Measurements from ENCODE around the gene MAML1.

The MAML1 gene

GRCh38 chr5:179812135-179812825 is 79.7 kb downstream of the MAML1 start:
- DNase-seq, result no peak

DNA sequence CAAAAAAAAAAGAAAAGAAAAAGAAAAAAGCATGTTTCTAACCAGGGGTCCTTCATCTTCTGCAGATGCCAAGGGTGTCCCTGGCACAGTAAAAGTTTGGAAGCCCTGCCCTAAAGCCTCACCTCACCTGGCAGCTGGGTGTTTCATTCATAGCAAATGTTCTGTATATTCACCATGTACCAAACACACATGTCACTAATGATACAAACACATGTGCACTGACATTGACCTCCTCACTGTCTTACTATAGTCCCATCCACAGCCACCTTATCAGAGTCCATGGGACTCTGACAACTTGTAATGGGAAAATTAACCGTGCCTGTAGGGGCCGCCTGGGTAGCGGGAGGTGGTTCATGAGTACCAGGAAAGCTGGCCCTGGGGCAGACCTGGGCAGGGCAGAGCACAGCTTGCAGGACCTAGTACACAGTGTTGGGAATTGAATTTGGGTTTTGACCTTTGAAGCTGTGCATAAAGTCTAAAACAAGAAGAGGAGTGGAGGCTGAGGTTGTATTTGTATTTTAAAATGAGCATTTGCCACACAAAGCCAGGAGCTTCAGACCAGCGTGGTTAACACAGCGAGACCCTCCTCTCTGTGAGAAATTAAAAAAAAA is 80.5 kb downstream of the MAML1 start:
- DNase-seq, result no peak

DNA sequence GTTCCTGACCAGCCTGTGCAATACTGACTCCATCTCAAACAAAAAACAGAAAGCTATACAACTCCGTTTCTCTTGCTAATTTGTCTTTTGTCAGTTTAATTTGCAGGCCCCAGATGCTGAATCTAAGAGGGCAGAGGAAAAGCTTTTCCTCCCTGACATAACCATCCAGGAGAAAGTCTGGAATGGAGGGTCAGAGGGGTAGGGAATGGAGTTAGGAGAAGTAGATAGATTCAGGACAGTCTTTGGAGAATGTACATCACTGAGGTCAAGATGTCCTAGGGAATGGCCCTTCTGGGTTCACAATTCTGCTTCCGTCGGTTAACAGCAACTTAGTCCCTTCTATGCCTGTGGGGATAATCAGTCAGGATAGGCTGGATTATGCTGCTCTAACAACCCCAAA is 81.5 kb downstream of the MAML1 start:
- DNase-seq, result no peak

DNA sequence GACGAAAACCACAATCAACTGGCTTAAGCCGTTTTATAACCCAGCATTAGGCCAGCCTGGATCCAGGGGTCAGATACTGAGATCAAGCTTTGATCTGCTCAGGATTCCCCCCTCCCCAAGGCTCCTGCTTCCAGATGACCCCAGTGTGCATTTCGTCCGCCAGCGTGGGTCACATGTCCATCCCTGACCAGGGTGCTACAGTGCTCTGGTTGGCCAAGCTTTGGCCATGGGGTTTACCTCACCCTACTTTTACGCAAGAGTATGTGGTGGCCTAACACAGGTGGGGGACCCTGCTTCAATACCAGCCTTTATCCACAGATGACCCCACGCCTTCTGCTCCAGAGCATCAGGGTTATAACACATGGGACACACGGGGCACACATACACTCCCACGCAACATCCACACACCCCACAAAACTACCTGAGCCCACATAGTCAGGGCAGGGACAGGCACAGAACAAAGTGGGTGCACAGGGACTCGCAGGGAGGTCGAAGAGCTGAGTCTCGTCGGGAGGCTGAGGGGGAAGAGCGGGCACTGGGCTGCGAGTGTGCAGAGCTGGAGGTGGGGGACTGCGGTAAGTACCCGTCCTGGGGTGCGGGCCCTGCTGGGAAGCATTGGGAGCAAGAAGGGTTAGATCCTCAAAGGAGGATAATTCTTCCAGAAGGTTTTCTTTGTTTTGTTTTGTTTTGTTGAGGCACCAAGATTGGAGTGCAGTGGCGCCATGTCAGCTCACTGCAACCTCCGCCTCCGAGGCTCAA is 83.0 kb downstream of the MAML1 start:
- no peak for DNase-seq

GRCh38 chr5:179816401-179816795 is 83.8 kb downstream of the MAML1 start:
- no peak for DNase-seq

- no peak for DNase-seq
These were observed 84.3 kb downstream of the MAML1 start for GRCh38 chr5:179816796-179817469.

GRCh38 chr5:179817470-179817840 is 84.8 kb downstream of the MAML1 start:
- no peak for DNase-seq

DNA sequence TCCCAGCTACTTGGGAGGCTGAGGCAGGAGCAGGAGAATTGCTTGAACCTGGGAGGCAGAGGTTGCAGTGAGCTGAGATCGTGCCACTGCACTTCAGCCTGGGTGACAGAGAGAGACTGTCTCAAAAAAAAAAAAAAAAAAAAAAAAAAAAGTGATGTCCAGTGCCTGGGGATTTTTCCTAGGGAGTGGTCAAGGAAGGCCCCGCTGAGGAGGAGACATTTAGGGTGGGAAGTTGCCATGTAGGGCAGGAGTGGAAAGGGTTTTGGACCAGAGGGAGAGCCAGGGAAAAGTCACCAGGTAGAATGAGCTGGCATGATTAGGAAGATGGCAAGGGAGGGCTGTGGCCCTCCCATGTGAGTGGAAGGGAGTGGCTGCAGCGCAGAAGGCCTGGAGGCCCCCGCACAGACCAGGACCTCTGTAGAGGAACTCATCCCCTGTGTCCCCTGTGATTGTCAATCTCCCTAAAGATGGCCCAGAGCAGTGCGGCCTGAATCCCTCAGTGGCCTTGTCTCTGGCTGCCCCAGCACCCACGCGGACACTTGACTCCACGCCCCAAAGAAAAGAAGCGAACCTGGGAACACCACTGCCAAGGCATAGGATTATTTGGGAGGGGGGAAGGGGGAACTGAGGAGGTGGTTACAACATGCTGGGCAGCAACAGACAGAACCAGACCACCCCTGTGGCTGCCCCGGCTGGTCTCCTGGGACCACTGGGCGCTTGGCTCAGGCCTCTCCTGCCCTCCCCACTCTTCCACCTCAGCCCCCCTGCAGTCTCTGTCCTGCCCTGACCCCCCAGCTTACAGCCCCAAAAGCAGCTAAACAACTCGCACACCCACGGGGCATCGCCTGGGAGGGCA is 85.5 kb downstream of the MAML1 start:
- DNase-seq, result no peak

DNA sequence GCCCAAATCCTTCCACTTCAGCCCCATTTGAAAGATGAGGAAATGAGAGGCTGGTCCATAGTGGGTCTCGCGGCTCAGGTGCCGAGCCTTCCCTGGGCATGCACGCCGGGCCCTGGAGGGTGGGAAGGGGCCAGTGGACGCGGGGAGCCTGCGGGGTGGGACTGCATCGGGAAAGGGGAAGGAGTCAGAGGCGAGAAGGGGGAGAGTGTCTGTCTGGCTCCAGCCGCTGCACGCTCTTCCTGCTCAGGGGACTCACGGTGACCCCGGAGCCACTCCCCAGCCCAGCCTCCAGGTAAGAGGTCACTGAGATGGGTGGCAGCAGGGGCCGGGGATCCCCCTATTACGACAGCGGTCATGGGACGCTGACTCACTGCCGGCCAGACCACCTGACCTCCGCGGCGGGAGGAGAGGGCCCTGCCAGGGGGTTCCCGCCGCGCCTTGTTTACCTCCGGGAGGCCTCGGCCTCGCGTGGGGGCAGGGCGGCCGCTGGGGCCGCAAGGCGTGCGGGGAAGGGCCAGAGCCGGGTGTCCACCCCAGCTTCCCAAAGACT is 86.2 kb downstream of the MAML1 start:
- DNase-seq, result peak; percentile 83

GRCh38 chr5:179819296-179820126 is 86.9 kb downstream of the MAML1 start:
- DNase-seq, result peak; percentile 45

- DNase-seq, result no peak
These were observed 87.5 kb downstream of the MAML1 start for GRCh38 chr5:179820127-179820482.

GRCh38 chr5:179820483-179821297 is 88.1 kb downstream of the MAML1 start, which contains the start of gene SQSTM1:
SQSTM1 (plus strand) TSS chr5:179820905; CDS start chr5:179820937, 32 bp downstream.
- DNase-seq, result peak; percentile 78

DNA sequence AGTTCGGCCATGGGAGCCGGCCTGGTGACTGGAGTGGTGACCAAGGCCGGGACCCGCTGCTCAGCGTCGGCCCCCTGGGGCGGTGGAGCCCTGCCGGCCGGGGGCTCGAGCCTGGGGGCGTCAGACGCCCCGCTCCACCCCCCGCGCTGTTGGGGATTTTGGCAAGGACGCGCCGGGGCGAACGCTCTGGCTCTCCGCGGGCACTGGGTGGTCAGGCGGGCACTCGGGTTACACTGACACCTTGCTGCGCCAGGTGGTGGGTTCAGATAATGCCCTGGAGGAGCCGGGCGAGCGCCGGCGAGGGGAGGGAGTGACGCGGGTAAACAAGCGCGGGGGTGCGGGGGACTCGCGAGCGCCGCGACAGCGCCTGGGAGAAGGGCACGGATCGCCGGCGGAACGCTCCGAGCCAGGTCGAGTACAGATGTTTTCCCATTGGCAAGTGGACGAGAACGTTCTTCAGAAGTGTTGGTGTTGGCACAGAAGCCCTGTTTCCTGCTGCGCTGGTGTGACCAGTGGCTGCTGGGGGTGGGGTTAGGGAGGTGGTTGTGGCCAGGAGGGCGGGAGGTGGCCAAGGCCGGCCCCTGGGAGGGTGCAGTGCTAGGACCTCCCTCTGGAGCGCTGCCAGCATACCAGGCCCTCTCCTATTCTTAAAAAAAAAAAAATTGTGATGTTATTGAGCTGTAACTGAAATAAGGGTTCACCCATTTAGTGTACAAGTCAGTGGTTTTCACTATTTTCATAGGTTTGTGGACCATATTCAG is 88.9 kb downstream of the MAML1 start:
- DNase-seq, result peak; percentile 87

GRCh38 chr5:179822059-179822432 is 89.4 kb downstream of the MAML1 start:
- DNase-seq, result no peak

- no peak for DNase-seq
These were observed 89.9 kb downstream of the MAML1 start for GRCh38 chr5:179822444-179822990.

- DNase-seq, result no peak
These were observed 91.5 kb downstream of the MAML1 start for GRCh38 chr5:179823937-179824744.

DNA sequence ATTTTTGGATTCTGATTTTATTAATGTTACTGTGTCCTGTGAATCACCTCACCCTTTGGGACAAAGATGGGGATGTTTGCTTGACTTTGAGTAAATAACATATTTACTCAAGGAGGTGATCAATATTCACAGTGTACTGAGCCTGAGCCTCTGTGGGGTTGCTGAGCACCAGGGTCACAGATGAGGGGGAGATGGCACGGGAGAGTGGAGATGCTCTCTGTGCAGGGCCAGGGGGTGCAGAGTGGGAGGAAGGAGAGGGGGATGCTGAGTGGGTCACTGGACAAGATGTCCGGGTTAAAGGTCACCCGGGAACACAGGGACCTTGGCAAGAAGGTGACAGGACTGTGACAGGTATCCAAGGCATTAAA is 92.1 kb downstream of the MAML1 start:
- no peak for DNase-seq

DNA sequence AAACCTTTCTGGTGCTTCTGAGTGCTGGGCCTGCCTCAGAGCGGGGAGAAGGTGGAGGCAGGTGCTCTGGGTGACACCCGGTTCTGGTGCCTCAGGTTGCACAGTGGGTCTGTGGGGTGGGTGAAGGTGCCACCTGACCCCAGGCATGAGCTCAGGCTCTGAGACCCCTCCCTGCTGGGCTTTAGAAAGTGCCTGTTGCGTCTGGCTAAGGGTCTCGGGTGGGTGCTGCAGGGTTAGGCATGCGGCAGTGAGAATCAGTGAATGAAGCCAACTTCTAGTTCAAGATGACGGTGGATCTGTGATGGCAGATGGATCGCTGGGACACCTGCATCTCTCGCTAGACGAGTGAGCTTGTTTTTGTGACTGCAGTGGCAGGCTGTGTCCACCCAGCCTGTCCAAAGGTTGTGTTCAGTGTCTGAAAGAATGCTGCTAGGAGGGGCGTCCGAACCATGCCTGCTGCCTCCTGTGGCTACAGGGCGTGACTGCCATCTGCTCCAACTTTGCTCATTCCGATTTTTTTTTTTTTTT is 93.1 kb downstream of the MAML1 start:
- no peak for DNase-seq
